ENCODE measurements around the gene SLF1.

SLF1 gene

DNA sequence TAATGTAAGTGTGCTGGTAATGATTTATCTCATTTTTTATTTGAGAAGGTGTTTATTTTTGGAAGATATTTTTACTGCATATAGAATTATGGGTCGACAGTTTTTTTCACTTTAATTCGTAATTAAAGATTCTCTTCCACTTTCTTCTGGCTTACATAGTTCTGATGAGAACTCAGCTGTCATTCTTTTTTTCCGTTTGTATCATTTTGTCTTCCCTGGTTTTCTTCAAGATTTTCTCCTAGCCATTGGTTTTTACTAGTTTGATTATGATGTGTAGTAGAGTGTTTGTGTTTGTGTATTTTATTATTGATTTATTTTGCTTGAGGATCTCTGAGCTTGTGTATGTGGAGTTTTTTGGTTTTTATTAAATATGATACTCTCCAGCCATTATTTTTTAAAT is 21.7 kb downstream of the SLF1 start:
- H3K4me3 Mint-ChIP-seq, result no peak overlapping the region
- TF ChIP-seq, protein P1, sequence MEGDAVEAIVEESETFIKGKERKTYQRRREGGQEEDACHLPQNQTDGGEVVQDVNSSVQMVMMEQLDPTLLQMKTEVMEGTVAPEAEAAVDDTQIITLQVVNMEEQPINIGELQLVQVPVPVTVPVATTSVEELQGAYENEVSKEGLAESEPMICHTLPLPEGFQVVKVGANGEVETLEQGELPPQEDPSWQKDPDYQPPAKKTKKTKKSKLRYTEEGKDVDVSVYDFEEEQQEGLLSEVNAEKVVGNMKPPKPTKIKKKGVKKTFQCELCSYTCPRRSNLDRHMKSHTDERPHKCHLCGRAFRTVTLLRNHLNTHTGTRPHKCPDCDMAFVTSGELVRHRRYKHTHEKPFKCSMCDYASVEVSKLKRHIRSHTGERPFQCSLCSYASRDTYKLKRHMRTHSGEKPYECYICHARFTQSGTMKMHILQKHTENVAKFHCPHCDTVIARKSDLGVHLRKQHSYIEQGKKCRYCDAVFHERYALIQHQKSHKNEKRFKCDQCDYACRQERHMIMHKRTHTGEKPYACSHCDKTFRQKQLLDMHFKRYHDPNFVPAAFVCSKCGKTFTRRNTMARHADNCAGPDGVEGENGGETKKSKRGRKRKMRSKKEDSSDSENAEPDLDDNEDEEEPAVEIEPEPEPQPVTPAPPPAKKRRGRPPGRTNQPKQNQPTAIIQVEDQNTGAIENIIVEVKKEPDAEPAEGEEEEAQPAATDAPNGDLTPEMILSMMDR (IDR thresholded peaks at IDR 0.05; ENCODE audit: unreplicated experiment in 3 of 3), result no peak
- peaks cover 83% of the 10 kb centered on the region for H3K36me3 Mint-ChIP-seq (ENCODE audit: low read depth)
- no peaks in the 10 kb centered on the region for H3K4me1 Mint-ChIP-seq
- no peaks in the 10 kb centered on the region for H3K27me3 Mint-ChIP-seq (ENCODE audit: low read depth)
- no peak overlapping the region for H3K27ac Mint-ChIP-seq
- H3K9me3 Mint-ChIP-seq, result peaks cover 51% of the 10 kb centered on the region

DNA sequence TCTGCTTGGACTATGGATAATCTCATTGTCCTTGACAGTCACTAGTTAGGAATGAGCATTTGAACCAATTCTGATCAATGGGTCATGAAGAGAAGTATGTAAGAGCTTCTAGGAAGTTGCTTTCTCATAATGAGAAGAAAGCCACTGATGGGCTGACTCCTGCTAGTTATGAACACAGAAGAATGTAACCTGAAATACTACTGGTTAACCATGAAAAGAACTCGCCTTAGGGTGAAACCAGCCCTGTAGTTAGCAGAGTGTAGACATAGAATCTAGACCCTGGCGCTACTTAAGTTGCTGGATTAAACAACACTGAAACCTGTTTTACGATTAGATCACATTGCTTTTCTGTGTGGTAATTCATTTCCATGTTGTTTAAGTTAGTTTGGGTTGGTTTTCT is 26.6 kb downstream of the SLF1 start:
- Mint-ChIP-seq H3K36me3 (ENCODE audit: low read depth) (peaks cover 36% of the 10 kb centered on the region), H3K27me3 (ENCODE audit: low read depth) (no peaks in the 10 kb centered on the region), H3K9me3 (peaks cover 17% of the 10 kb centered on the region), H3K4me1 (no peaks in the 10 kb centered on the region), H3K27ac (no peak overlapping the region), H3K4me3 (no peak overlapping the region)
- TF ChIP-seq, protein P1 (IDR thresholded peaks at IDR 0.05; ENCODE audit: unreplicated experiment in 3 of 3), result no peak

DNA sequence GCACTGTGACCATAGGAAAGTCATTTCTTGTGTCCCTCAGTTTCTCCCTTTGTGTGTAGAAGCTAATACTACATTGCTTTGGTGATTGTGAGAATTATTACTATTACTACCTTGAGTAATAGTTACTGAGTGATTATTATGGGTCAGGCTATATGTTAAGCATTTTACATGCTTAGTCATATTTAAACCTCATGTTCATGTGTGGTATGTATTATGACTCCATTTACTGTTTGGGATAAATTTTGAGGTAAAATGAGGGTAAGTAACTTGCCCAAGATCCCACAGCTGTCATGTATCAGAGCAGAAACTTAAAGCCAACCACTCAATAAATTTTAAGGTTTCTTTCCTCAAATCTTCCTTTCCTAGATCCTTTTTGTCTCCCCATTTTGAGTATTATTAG is 28.3 kb downstream of the SLF1 start:
- Mint-ChIP-seq H3K27ac (no peak overlapping the region), H3K4me3 (no peak overlapping the region), H3K36me3 (ENCODE audit: low read depth) (peaks cover 19% of the 10 kb centered on the region), H3K9me3 (peaks cover 1% of the 10 kb centered on the region), H3K4me1 (no peaks in the 10 kb centered on the region), H3K27me3 (ENCODE audit: low read depth) (no peaks in the 10 kb centered on the region)
- TF ChIP-seq, protein P1 (IDR thresholded peaks at IDR 0.05; ENCODE audit: unreplicated experiment in 3 of 3), result no peak

DNA sequence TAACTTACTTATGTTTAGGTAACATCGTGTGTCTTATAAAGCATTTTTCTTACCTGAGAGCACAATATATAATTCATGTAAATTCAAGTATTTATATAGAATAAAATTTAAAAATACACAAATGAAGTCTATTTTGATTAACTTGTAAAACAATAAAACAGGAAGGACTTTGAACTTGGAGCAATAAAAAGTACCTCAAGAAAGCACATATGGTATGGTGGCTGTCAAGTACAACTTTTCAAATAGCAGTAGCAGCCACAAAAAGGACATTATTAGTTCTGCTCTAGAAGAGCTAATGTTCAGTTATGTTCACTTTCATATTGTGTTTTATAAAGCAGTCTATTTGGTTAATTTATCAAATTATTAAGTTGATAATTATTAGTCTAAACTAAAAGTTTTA is 31.4 kb downstream of the SLF1 start:
- TF ChIP-seq, protein P1 (IDR thresholded peaks at IDR 0.05; ENCODE audit: unreplicated experiment in 3 of 3), result no peak
- Mint-ChIP-seq H3K27ac (no peak overlapping the region), H3K36me3 (ENCODE audit: low read depth) (peaks cover 28% of the 10 kb centered on the region), H3K27me3 (ENCODE audit: low read depth) (no peaks in the 10 kb centered on the region), H3K4me1 (no peaks in the 10 kb centered on the region), H3K9me3 (peaks cover 12% of the 10 kb centered on the region), H3K4me3 (no peak overlapping the region)

DNA sequence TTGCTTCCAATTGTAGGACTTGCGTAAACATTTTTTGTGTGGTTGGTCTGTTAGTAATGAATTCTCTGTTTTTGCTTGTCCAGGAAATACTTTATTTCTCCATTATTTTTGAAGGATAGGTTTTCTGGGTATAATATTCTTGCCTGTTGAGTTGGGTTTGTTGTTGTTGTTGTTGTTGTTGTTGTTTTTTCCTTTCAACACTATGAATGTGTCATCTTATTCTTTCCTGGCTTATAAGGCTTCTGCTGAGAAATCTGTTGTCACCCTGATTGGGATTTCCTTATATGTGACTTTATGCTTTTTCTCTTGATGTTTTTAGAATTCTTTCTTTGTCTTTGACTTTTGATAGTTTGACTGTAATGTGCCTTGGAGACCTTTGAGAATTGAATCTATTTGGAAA is 39.8 kb downstream of the SLF1 start:
- Mint-ChIP-seq H3K36me3 (ENCODE audit: low read depth) (peaks cover 80% of the 10 kb centered on the region), H3K27ac (no peak overlapping the region), H3K9me3 (peaks cover 52% of the 10 kb centered on the region), H3K27me3 (ENCODE audit: low read depth) (no peaks in the 10 kb centered on the region), H3K4me1 (no peaks in the 10 kb centered on the region), H3K4me3 (no peak overlapping the region)
- TF ChIP-seq, protein P1 (IDR thresholded peaks at IDR 0.05; ENCODE audit: unreplicated experiment in 3 of 3), result no peak

DNA sequence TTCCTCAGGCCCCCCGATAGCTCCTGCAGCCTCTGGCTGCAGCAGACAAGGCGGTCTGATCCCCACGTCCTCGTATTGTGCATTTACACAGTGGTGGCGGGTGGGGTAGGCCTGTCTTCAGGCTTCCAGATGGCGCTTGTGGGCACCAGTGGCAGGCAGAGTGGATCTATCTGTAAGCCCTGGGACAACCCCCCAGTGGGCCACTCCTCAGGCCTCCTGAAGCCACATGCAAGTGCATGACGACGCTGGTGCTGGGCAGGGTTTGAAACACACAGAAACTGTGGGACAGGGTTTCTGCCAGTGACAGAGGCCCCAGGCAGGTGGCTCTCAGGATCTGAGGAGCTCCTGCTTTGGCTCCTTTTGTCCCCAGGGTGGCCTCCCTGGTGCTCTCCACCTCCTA is 42.0 kb downstream of the SLF1 start:
- TF ChIP-seq, protein P1 (IDR thresholded peaks at IDR 0.05; ENCODE audit: unreplicated experiment in 3 of 3), result no peak
- H3K27me3 Mint-ChIP-seq (ENCODE audit: low read depth), result no peaks in the 10 kb centered on the region
- no peaks in the 10 kb centered on the region for H3K4me1 Mint-ChIP-seq
- H3K9me3 Mint-ChIP-seq, result peaks cover 40% of the 10 kb centered on the region
- no peak overlapping the region for H3K4me3 Mint-ChIP-seq
- peaks cover 62% of the 10 kb centered on the region for H3K36me3 Mint-ChIP-seq (ENCODE audit: low read depth)
- no peak overlapping the region for H3K27ac Mint-ChIP-seq
